Activated CD8-positive, alpha-beta memory T cell treated with anti-CD3 and anti-CD28 coated beads for 48 hours (primary cell): Measurements from ENCODE around the gene IRS4.

Source experiments
- DNase-seq, 3 experiments: peaks; one replicate each; pipeline ENCODE4 v3.0.0-alpha.2; 2020; ENCODE audit warnings: low read depth in 2 of 3, low spot score in 2 of 3

IRS4 gene

GRCh38 chrX:108736509-108737479 lies at the start of gene IRS4:
Gene IRS4, minus strand, starts transcription at chrX:108736563.
- DNase-seq: no peak

GRCh38 chrX:108772549-108772948 lies 36.2 kb upstream of the IRS4 start:
- DNase-seq: no peak

GRCh38 chrX:108763559-108763958 lies 27.2 kb upstream of the IRS4 start:
- DNase-seq: no peak

- DNase-seq: no peak
Measured at GRCh38 chrX:108740299-108740774, 4.0 kb upstream of the IRS4 start.

GRCh38 chrX:108737754-108738153 lies 1.4 kb upstream of the IRS4 start:
- no peak for DNase-seq

- DNase-seq: no peak
Measured at GRCh38 chrX:108735679-108736508, 469 bp downstream of the IRS4 start.

GRCh38 chrX:108735091-108735678 lies 1.2 kb downstream of the IRS4 start:
- DNase-seq: no peak

GRCh38 chrX:108734426-108734825 lies 1.9 kb downstream of the IRS4 start:
- DNase-seq: no peak

- DNase-seq: no peak
Measured at GRCh38 chrX:108732630-108733321, 3.6 kb downstream of the IRS4 start.

- no peak for DNase-seq
Measured at GRCh38 chrX:108731153-108731552, 5.2 kb downstream of the IRS4 start.

GRCh38 chrX:108726748-108727147 lies 9.6 kb downstream of the IRS4 start:
- DNase-seq: no peak

GRCh38 chrX:108722561-108722960 lies 13.8 kb downstream of the IRS4 start:
- no peak for DNase-seq

GRCh38 chrX:108712886-108713285 lies 23.5 kb downstream of the IRS4 start:
- no peak for DNase-seq

GRCh38 chrX:108704839-108705238 lies 31.5 kb downstream of the IRS4 start:
- no peak for DNase-seq

GRCh38 chrX:108702530-108702929 lies 33.8 kb downstream of the IRS4 start:
- DNase-seq: no peak

- no peak for DNase-seq
Measured at GRCh38 chrX:108701633-108702032, 34.7 kb downstream of the IRS4 start.

- no peak for DNase-seq
Measured at GRCh38 chrX:108699368-108699767, 37.0 kb downstream of the IRS4 start.

- DNase-seq: no peak
Measured at GRCh38 chrX:108696690-108697089, 39.7 kb downstream of the IRS4 start.
